CD4-positive, alpha-beta memory T cell (primary cell): Measurements from ENCODE around the gene NIT1. TPM values are rescaled to one million over a fixed set of nuclear protein-coding genes. Genes with fewer than 3 reads are reported as not detected.

Experiments
- CTCF ChIA-PET: fragments of 350-600 bp; sonication (Branson Sonifier 250); formaldehyde crosslinking; loops from one replicate; lab custom pipeline; 2021; ENCODE audit warnings: inconsistent platforms; ENCODE audit not compliant: partially characterized antibody; lab: Charles Lee
- POLR2A ChIA-PET: fragments of 350-600 bp; sonication (Branson Sonifier 250); formaldehyde crosslinking; loops from one replicate; lab custom pipeline; 2021; ENCODE audit not compliant: partially characterized antibody; lab: Charles Lee
- DNase-seq, 5 donors: peaks; one replicate each; pipeline versions ENCODE4 v3.0.0 to v3.0.0-alpha.2; 2020 to 2022; ENCODE audit warnings: mixed read lengths in 1 of 5
- H3K27ac ChIP-seq: one replicate; pipeline ENCODE4 v1.7.0; 2013; ENCODE audit warnings: low read depth, low read length
- H3K27me3 ChIP-seq: 2 replicates; pipeline ENCODE4 v1.7.0; 2013; ENCODE audit warnings: mild to moderate bottlenecking, low read length, moderate library complexity; ENCODE audit not compliant: insufficient read depth
- H3K36me3 ChIP-seq: 2 replicates; pipeline ENCODE4 v1.7.0; 2013; ENCODE audit warnings: mild to moderate bottlenecking, low read length, moderate library complexity; ENCODE audit not compliant: insufficient read depth
- H3K4me1 ChIP-seq: 2 replicates; pipeline ENCODE4 v1.7.0; 2013; ENCODE audit warnings: mild to moderate bottlenecking, low read length, moderate library complexity; ENCODE audit not compliant: insufficient read depth
- H3K4me3 ChIP-seq, 2 donors: one replicate each; pipeline ENCODE4 v1.7.0; 2013; ENCODE audit warnings: low read length in 2 of 2, mild to moderate bottlenecking in 1 of 2
- H3K9me3 ChIP-seq, 2 donors: one replicate each; pipeline ENCODE4 v1.7.0; 2013; ENCODE audit warnings: low read length in 2 of 2, control low read depth in 1 of 2; ENCODE audit not compliant: control insufficient read depth in 1 of 2
- H3K27ac Mint-ChIP-seq, 7 donors: one replicate each; pipeline ENCODE4 v1.8.0; 2020 to 2021; ENCODE audit warnings: mixed read lengths in 7 of 7, mild to moderate bottlenecking in 6 of 7, inconsistent platforms in 3 of 7, moderate library complexity in 3 of 7
- H3K27me3 Mint-ChIP-seq, 2 donors: one replicate each; pipeline ENCODE4 v1.8.0; 2020 to 2021; ENCODE audit warnings: mixed read lengths in 2 of 2
- H3K36me3 Mint-ChIP-seq, 2 donors: one replicate each; pipeline ENCODE4 v1.8.0; 2020 to 2021; ENCODE audit warnings: mixed read lengths in 2 of 2, inconsistent platforms in 1 of 2, mild to moderate bottlenecking in 1 of 2
- H3K4me1 Mint-ChIP-seq, 4 donors: one replicate each; pipeline ENCODE4 v1.8.0; 2020 to 2021; ENCODE audit warnings: mixed read lengths in 4 of 4, mild to moderate bottlenecking in 1 of 4
- H3K4me3 Mint-ChIP-seq, 8 donors: one replicate each; pipeline ENCODE4 v1.8.0; 2020 to 2021; ENCODE audit warnings: mixed read lengths in 8 of 8, mild to moderate bottlenecking in 7 of 8, moderate library complexity in 6 of 8, inconsistent platforms in 3 of 8
- H3K9me3 Mint-ChIP-seq, 8 donors: one replicate each; pipeline ENCODE4 v1.8.0; 2020 to 2021; ENCODE audit warnings: mixed read lengths in 8 of 8, mild to moderate bottlenecking in 5 of 8, inconsistent platforms in 3 of 8, moderate library complexity in 1 of 8
- intact Hi-C: fragments of 100-400 bp; cut with micrococcal nuclease; formaldehyde crosslinking; loops from one replicate; pipeline ENCODE4 v1.15.1; 2023
- polyA plus RNA-seq, 2 donors: library from polyadenylated mRNA; unstranded; fragments of 300-500 nt; fragmentation: Illumina TruSeq; gene quantifications; one replicate each; pipeline ENCODE4 v1.2.3, GENCODE V29; 2021
- total RNA-seq, 2 experiments: library from RNA; stranded (reverse); gene quantifications; one replicate each; pipeline ENCODE4 v1.2.3, GENCODE V29; 2021

NIT1 gene
- total and polyA plus RNA-seq, 4 experiments from 2014 or later, result 17.5 to 50.5 (median 35.2) TPM

DNA sequence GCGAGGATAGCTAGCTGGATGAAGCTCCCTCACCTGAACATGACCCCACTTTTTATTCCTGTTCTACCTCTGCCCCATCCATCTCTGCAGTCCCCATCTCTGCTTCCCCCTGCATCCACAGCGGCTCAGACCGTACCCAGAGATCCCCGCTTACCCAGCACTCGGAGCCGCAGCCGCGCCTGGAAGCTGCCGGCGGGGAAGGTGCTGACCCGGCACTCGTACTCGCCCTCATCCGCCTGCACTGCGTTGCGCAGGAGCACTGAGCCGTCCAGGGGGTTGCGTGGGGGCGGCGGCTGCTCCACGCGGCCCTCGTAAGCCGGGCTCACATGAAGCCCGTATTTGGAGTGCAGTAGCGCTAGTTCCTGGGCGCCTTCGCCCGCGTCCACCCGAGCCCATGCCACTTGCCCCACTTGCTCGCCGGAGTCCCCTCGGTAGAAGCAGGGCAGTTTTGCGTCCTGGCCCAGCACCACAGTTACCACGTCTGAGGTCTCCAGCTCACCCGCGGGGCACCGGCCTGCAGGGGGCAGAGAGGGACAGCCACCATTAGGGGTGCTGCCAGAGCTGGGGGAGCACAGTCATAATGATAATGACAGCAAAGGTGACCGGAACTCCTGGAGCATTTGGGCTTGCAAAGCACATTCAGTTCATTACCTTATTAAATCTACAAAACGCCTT lies 38.3 kb upstream of the NIT1 start:
- intact Hi-C loops, result no loop called here
- no peak for DNase-seq
- no peak overlapping the region for H3K27ac Mint-ChIP-seq
- Histone ChIP-seq H3K27ac (no peak overlapping the region), H3K27me3 (no peaks in the 10 kb centered on the region), H3K4me3 (no peak overlapping the region), H3K36me3 (no peaks in the 10 kb centered on the region), H3K4me1 (no peaks in the 10 kb centered on the region), H3K9me3 (no peaks in the 10 kb centered on the region)
- no peaks in the 10 kb centered on the region for H3K27me3 Mint-ChIP-seq
- H3K9me3 Mint-ChIP-seq, result no peaks in the 10 kb centered on the region
- ChIA-PET POLR2A (interaction anchor here (0.9 to 2.0 kb wide), 3 partner anchors 9 to 34 kb away, joined by 3 to 10 read pairs (median 6); partner anchors contain the start of genes ARHGAP30 and USF1), CTCF (interaction anchor here (0.9 to 4.2 kb wide), 3 partner anchors 18 to 82 kb away, joined by 3 to 14 read pairs (median 10); partner anchors contain the start of genes F11R and KLHDC9)
- H3K36me3 Mint-ChIP-seq, result no peaks in the 10 kb centered on the region
- peaks cover 0 to 1% (median 0%) of the 10 kb centered on the region in 4 donors for H3K4me1 Mint-ChIP-seq
- no peak overlapping the region for H3K4me3 Mint-ChIP-seq

DNA sequence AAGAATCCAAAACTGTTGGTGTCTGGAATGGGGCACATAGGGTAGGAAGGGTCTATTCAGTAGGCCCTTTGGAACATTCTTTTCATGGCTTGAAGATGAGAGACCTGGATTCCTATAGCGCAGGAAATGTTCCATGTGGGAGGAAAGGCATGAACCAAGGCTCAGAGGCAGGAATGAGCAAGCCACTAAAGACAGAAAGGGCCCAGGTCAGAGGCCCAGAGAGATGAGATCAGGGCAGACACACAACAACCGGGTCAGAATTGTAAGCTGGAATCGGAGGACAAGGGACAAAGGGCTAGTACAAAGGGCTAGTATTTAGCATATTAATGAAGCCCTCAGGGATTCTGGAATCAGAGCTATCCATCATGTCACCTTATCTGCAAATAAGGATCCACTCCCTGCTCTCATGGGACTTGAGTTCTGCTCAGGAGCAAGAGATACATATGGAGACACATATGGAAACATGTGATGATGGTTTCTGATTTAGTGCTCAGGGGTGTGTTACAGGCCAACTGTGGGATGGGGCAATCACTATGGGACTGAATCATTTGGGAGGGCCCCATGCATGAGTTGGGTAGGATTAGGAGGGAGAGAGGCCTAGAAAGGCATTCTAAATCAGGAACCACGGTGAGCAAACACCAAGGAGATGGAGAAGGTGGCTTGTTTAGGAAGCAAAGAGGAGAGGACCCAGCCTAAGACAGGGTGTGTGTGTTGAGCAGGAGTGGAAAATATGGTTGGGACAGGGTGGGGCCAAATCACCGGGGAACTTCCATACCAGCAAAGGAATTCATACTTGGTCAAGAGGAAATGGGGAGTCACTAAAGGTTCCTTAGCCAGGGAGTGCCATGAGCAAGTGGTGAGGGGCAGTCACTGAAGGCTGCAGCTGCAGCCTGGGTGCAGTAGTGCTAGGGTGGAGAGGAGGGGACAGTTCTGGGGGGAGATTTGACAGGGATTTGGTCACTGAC lies 37.2 kb upstream of the NIT1 start:
- DNase-seq, result no peak
- Histone ChIP-seq H3K27ac (no peak overlapping the region), H3K4me1 (no peaks in the 10 kb centered on the region), H3K4me3 (no peak overlapping the region), H3K36me3 (no peaks in the 10 kb centered on the region), H3K27me3 (no peaks in the 10 kb centered on the region), H3K9me3 (no peaks in the 10 kb centered on the region)
- Mint-ChIP-seq H3K36me3 (no peaks in the 10 kb centered on the region), H3K4me1 (peaks cover 0 to 1% (median 0%) of the 10 kb centered on the region in 4 donors), H3K4me3 (no peak overlapping the region), H3K27me3 (no peaks in the 10 kb centered on the region), H3K27ac (peak overlapping the region in 2 of 7 donors; percentile 38 to 69), H3K9me3 (no peaks in the 10 kb centered on the region)
- POLR2A ChIA-PET, result interaction anchor here (0.6 to 2.0 kb wide), 4 partner anchors 11 to 90 kb away, joined by 3 to 10 read pairs (median 3); partner anchors contain the start of gene ARHGAP30
- CTCF ChIA-PET, result interaction anchor here (0.6 to 4.2 kb wide), 5 partner anchors 12 to 83 kb away, joined by 3 to 14 read pairs (median 3); partner anchors contain the start of gene KLHDC9
- intact Hi-C loops, result no loop called here

- DNase-seq, result no peak
- no peaks in the 10 kb centered on the region for H3K9me3 ChIP-seq
- CTCF ChIA-PET, result interaction anchor here (0.9 to 4.2 kb wide), 3 partner anchors 13 to 84 kb away, joined by 3 to 14 read pairs (median 3); no protein-coding TSS in a partner anchor
- Mint-ChIP-seq H3K4me3 (no peak overlapping the region), H3K27ac (no peak overlapping the region), H3K27me3 (no peaks in the 10 kb centered on the region), H3K4me1 (peaks cover 0 to under 1% (median 0%) of the 10 kb centered on the region in 4 donors), H3K36me3 (no peaks in the 10 kb centered on the region), H3K9me3 (no peaks in the 10 kb centered on the region)
- no peaks in the 10 kb centered on the region for H3K4me1 ChIP-seq
- POLR2A ChIA-PET, result interaction anchor here (0.6 to 1.1 kb wide), 2 partner anchors 13 to 308 kb away, joined by 3 to 4 read pairs; no protein-coding TSS in a partner anchor
- H3K4me3 ChIP-seq, result no peak overlapping the region
- no peaks in the 10 kb centered on the region for H3K36me3 ChIP-seq
- intact Hi-C loops, result no loop called here
- H3K27ac ChIP-seq, result no peak overlapping the region
- no peaks in the 10 kb centered on the region for H3K27me3 ChIP-seq
Measured at GRCh38 chr1:161081519-161081918, 36.4 kb upstream of the NIT1 start.

DNA sequence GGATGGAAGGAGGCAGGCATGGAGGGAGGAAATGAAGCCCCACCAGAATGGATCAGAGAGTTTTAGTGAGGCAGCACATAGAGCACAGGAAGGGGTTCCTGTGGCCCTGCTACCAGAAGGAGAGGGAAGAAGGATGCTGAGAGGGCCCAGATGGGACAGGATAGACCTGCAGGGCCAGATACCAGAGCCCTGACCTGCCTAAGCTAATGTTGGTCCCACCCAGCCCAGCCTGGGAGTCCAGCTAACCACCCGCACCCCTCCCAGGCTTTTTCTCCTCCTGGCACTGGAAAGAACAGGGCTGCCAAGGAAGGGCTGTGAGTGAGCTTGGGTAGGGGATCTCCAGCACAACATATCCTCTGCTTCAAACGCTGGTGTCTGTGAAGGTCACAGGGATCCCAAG lies 35.4 kb upstream of the NIT1 start:
- Mint-ChIP-seq H3K9me3 (no peaks in the 10 kb centered on the region), H3K4me3 (no peak overlapping the region), H3K4me1 (no peaks in the 10 kb centered on the region), H3K27me3 (no peaks in the 10 kb centered on the region), H3K36me3 (no peaks in the 10 kb centered on the region), H3K27ac (no peak overlapping the region)
- CTCF ChIA-PET, result interaction anchor here (4.2 kb wide), 1 partner anchor 85 kb away, joined by 14 read pairs; no protein-coding TSS in a partner anchor
- no peak overlapping the region for H3K27ac ChIP-seq
- H3K27me3 ChIP-seq, result no peaks in the 10 kb centered on the region
- intact Hi-C loops, result no loop called here
- no peaks in the 10 kb centered on the region for H3K36me3 ChIP-seq
- no peaks in the 10 kb centered on the region for H3K4me1 ChIP-seq
- DNase-seq, result no peak
- H3K4me3 ChIP-seq, result no peak overlapping the region
- POLR2A ChIA-PET, result interaction anchor here (1.1 kb wide), 1 partner anchor 14 kb away, joined by 3 read pairs; no protein-coding TSS in a partner anchor
- H3K9me3 ChIP-seq, result no peaks in the 10 kb centered on the region

DNA sequence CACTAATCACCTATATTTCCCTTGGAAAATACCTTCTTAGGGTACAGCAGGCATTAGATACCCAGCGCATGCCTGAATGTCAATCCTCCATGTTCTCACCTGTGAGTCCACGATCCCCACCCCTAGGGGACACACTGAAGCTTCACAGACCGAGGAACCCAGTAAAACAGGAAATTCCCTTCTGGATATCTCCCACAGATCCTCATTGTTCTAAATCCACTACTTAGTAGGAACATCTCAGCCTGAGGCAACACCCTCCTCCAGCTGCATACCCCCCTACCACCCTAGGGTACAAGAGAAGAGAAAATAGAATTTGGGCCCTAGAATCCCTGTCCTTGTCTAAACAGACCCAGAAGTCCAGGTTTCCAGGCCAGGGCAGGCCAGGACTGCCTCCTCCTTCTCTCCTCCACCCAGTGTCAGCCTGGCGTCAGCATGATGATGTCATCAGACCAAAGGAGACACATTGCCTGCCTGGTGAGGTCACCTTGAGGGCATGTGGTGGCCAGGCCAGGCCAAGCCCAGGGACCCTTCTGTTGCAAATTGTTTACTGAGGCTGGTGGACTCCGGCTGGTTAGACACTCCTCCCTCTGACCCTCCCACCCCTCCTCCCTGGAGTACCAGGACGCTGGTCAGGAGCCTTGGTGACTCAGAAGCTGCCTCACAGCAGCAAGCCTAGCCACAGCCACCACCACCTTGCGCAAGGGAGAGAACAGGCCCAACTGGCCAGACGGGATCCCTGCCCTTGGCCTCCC lies 34.7 kb upstream of the NIT1 start:
- no peak for DNase-seq

DNA sequence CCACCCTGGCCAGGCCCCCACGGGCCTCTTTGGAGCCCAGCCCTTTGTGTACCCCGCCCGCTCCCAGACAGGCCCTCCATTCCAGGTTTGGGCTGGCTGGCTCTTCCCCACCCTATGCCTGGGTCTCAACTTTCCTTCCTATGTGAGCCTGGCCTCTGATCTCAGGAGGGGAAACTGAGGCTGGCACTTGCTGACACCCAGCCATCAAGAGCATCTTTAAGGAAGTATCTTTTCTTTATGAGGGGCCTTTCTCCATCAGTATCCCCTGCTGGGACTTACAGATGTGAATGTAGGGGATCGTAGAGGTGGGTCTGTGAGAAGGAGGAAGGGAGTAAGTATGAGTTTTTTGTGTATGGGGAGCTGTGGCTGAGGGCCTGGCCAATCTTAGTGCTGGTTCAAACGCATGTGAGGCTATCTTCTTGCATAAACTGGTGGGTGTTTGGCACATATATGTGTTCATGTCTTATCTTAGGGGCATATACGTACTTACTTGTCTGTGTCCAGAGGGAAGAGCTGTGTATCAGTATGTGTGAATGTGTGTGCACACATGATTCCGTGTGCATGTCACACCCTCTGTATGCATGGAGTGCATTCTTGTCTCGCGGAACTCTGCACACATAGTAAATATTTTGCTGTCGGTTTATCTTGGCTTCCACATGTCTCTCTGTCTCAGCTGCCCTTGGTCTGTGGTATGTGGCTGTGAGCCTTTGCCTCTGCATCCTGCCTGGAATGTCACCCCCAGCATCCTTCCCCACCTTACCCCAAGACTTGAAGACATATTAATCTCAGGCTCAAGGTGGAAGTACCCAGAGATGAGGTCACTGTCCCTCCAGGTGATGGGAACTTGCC lies 33.9 kb upstream of the NIT1 start:
- Mint-ChIP-seq H3K27ac (peak overlapping the region in 2 of 7 donors; percentile 19 to 47), H3K4me3 (no peak overlapping the region), H3K4me1 (no peaks in the 10 kb centered on the region), H3K36me3 (no peaks in the 10 kb centered on the region), H3K9me3 (no peaks in the 10 kb centered on the region), H3K27me3 (no peaks in the 10 kb centered on the region)
- no peak overlapping the region for H3K4me3 ChIP-seq
- H3K27ac ChIP-seq, result no peak overlapping the region
- ChIA-PET POLR2A (interaction anchor here (0.8 to 1.0 kb wide), 3 partner anchors 13 to 33 kb away, joined by 3 to 4 read pairs (median 3); no protein-coding TSS in a partner anchor), CTCF (interaction anchor here (2.4 kb wide), 1 partner anchor 13 kb away, joined by 7 read pairs; no protein-coding TSS in a partner anchor)
- no peak for DNase-seq
- H3K4me1 ChIP-seq, result no peaks in the 10 kb centered on the region
- H3K36me3 ChIP-seq, result no peaks in the 10 kb centered on the region
- H3K9me3 ChIP-seq, result no peaks in the 10 kb centered on the region
- intact Hi-C loops, result no loop called here
- no peaks in the 10 kb centered on the region for H3K27me3 ChIP-seq

More for the DNA sequence above, 34.7 kb upstream of the NIT1 start:
- Mint-ChIP-seq H3K36me3 (no peaks in the 10 kb centered on the region), H3K4me3 (no peak overlapping the region), H3K9me3 (no peaks in the 10 kb centered on the region), H3K4me1 (no peaks in the 10 kb centered on the region), H3K27me3 (no peaks in the 10 kb centered on the region), H3K27ac (peak overlapping the region in 1 of 7 donors; percentile 19)
- Histone ChIP-seq H3K36me3 (no peaks in the 10 kb centered on the region), H3K9me3 (no peaks in the 10 kb centered on the region), H3K4me3 (no peak overlapping the region), H3K27me3 (no peaks in the 10 kb centered on the region), H3K4me1 (no peaks in the 10 kb centered on the region), H3K27ac (no peak overlapping the region)
- ChIA-PET CTCF (interaction anchor here (2.4 to 4.2 kb wide), 2 partner anchors 12 to 85 kb away, joined by 7 to 14 read pairs; no protein-coding TSS in a partner anchor), POLR2A (no interaction called here)
- intact Hi-C loops, result no loop called here
